Stimulated activated CD8-positive, alpha-beta memory T cell treated with anti-CD3 and anti-CD28 coated beads, Interleukin-4, amount 100 ng/mL, for 48 hours (primary cell): Measurements from ENCODE around the gene INPP5A.
"Not testable (repeated sequence)": the region's sequence is repeated elsewhere in the genome, so short reads cannot be mapped to it uniquely, and the experiment has no call there.

Source experiments
- DNase-seq: peaks from one replicate; pipeline ENCODE4 v3.0.0-alpha.2; 2020

INPP5A gene

GRCh38 chr10:132752378-132752777 lies 214.8 kb downstream of the INPP5A start:
- DNase-seq, result peak; percentile 26

- DNase-seq, result no peak
Measured at GRCh38 chr10:132752961-132753360, 215.4 kb downstream of the INPP5A start.

GRCh38 chr10:132753596-132753995 lies 216.0 kb downstream of the INPP5A start:
- DNase-seq, result no peak

GRCh38 chr10:132754071-132754470 lies 216.5 kb downstream of the INPP5A start:
- DNase-seq, result no peak

GRCh38 chr10:132755166-132755711 lies 217.7 kb downstream of the INPP5A start:
- DNase-seq, result no peak

- no peak for DNase-seq
Measured at GRCh38 chr10:132756591-132756990, 219.0 kb downstream of the INPP5A start.

- no peak for DNase-seq
Measured at GRCh38 chr10:132757171-132757570, 219.6 kb downstream of the INPP5A start.

GRCh38 chr10:132758865-132759264 lies 221.3 kb downstream of the INPP5A start:
- no peak for DNase-seq

- no peak for DNase-seq
Measured at GRCh38 chr10:132761395-132762060, 223.9 kb downstream of the INPP5A start.

GRCh38 chr10:132762267-132762666 lies 224.7 kb downstream of the INPP5A start:
- no peak for DNase-seq

- no peak for DNase-seq
Measured at GRCh38 chr10:132763545-132763944, 226.0 kb downstream of the INPP5A start.

- no peak for DNase-seq
Measured at GRCh38 chr10:132764108-132764507, 226.5 kb downstream of the INPP5A start.

GRCh38 chr10:132765435-132765834 lies 227.8 kb downstream of the INPP5A start:
- DNase-seq, result no peak

GRCh38 chr10:132766291-132766690 lies 228.7 kb downstream of the INPP5A start:
- no peak for DNase-seq

GRCh38 chr10:132768346-132769248 lies 231.0 kb downstream of the INPP5A start:
- no peak for DNase-seq

- no peak for DNase-seq
Measured at GRCh38 chr10:132770061-132771021, 232.8 kb downstream of the INPP5A start.

GRCh38 chr10:132772816-132773215 lies 235.2 kb downstream of the INPP5A start:
- DNase-seq, result not testable (repeated sequence)

- DNase-seq, result no peak
Measured at GRCh38 chr10:132774181-132774901, 236.8 kb downstream of the INPP5A start.

- DNase-seq, result no peak
Measured at GRCh38 chr10:132774902-132775863, 237.6 kb downstream of the INPP5A start.

- no peak for DNase-seq
Measured at GRCh38 chr10:132776186-132776585, 238.6 kb downstream of the INPP5A start.

- DNase-seq, result no peak
Measured at GRCh38 chr10:132776821-132777220, 239.2 kb downstream of the INPP5A start.
